IMR-90 (cell line): Measurements from ENCODE around the gene ABO. TPM values are rescaled to one million over a fixed set of nuclear protein-coding genes. Genes with fewer than 3 reads are reported as not detected.

ENCODE experiments used
- ATAC-seq: fragments of 200-7000 bp; cut with Tn5 transposase; 2 replicates; pipeline ENCODE4 v1.9.1; 2020; ENCODE audit warnings: low read depth, mild to moderate bottlenecking, moderate library complexity
- BruUV-seq: library from RNA; stranded (reverse); fragments of 400-500 nt; replicated peaks from 2 replicates; lab custom pipeline; 2021; lab: Mats Ljungman, UMichigan
- CTCF ChIA-PET: fragments of 300-600 bp; formaldehyde crosslinking; extraction: SDS; loops from one replicate; lab custom pipeline; 2021; ENCODE audit warnings: antibody characterized with exemption; lab: Yijun Ruan, JAX
- POLR2A ChIA-PET: fragments of 300-600 bp; sonication (Branson Sonifier 250); formaldehyde crosslinking; loops from one replicate; lab custom pipeline; 2022; ENCODE audit warnings: antibody characterized with exemption; ENCODE audit not compliant: unreplicated experiment; lab: Charles Lee
- DNase-seq: peaks from one replicate; pipeline ENCODE4 v3.0.0; 2013
- H2AFZ ChIP-seq: replicated peaks from 2 replicates; pipeline ENCODE3; 2013; ENCODE audit warnings: low read length, mild to moderate bottlenecking; ENCODE audit not compliant: poor library complexity
- H2AK5ac ChIP-seq: 2 replicates; pipeline ENCODE4 v1.6.1; 2013; ENCODE audit warnings: low read depth, low read length, inconsistent platforms
- H2AK9ac ChIP-seq: replicated peaks from 2 replicates; pipeline ENCODE3; 2013; ENCODE audit warnings: mild to moderate bottlenecking, low read depth, low read length, moderate library complexity; ENCODE audit not compliant: poor library complexity
- H2BK120ac ChIP-seq: 2 replicates; pipeline ENCODE4 v1.6.1; 2013; ENCODE audit warnings: low read depth, low read length, inconsistent platforms
- H2BK15ac ChIP-seq: 3 replicates; pipeline ENCODE4 v1.6.1; 2013; ENCODE audit warnings: low read depth, low read length, inconsistent platforms
- H2BK20ac ChIP-seq: 2 replicates; pipeline ENCODE4 v1.6.1; 2013; ENCODE audit warnings: low read depth, mild to moderate bottlenecking, inconsistent platforms, low read length, moderate library complexity
- H2BK5ac ChIP-seq: 2 replicates; pipeline ENCODE4 v1.6.1; 2013; ENCODE audit warnings: mild to moderate bottlenecking, low read depth, low read length, inconsistent platforms; ENCODE audit not compliant: poor library complexity, severe bottlenecking
- H3K14ac ChIP-seq: replicated peaks from 2 replicates; pipeline ENCODE4 v1.6.1; 2013; ENCODE audit warnings: low read depth, low read length, inconsistent platforms
- H3K18ac ChIP-seq: 2 replicates; pipeline ENCODE4 v1.6.1; 2013; ENCODE audit warnings: low read depth, low read length, control low read depth
- H3K23ac ChIP-seq: 2 replicates; pipeline ENCODE4 v1.6.1; 2013; ENCODE audit warnings: low read depth, low read length, inconsistent platforms
- H3K27ac ChIP-seq: 2 replicates; pipeline ENCODE4 v1.5.1; 2013; ENCODE audit warnings: mild to moderate bottlenecking, control low read depth, low read length; ENCODE audit not compliant: insufficient read depth
- H3K27me3 ChIP-seq: 2 replicates; pipeline ENCODE4 v1.6.1; 2013; ENCODE audit warnings: low read length; ENCODE audit not compliant: control insufficient read depth, insufficient read depth
- H3K36me3 ChIP-seq: 2 replicates; pipeline ENCODE4 v1.6.1; 2013; ENCODE audit warnings: low read length, mixed read lengths; ENCODE audit not compliant: control insufficient read depth, insufficient read depth
- H3K4ac ChIP-seq: 2 replicates; pipeline ENCODE4 v1.6.1; 2013; ENCODE audit warnings: low read depth, low read length, inconsistent platforms
- H3K4me1 ChIP-seq: 2 replicates; pipeline ENCODE4 v1.6.1; 2013; ENCODE audit warnings: low read length, mixed read lengths; ENCODE audit not compliant: control insufficient read depth, insufficient read depth
- H3K4me2 ChIP-seq: 2 replicates; pipeline ENCODE4 v1.6.1; 2013; ENCODE audit warnings: low read depth, mild to moderate bottlenecking, control low read depth, low read length, moderate library complexity
- H3K4me3 ChIP-seq: 2 replicates; pipeline ENCODE4 v1.5.1; 2013; ENCODE audit warnings: low read depth, mild to moderate bottlenecking, control low read depth, low read length, moderate library complexity; ENCODE audit not compliant: insufficient read depth
- H3K56ac ChIP-seq: 2 replicates; pipeline ENCODE4 v1.6.1; 2013; ENCODE audit warnings: low read length, inconsistent platforms; ENCODE audit not compliant: insufficient read depth; ENCODE audit errors: extremely low read depth
- H3K79me1 ChIP-seq, 2 experiments: 2 replicates each; pipeline ENCODE4 v1.6.1; 2013; ENCODE audit warnings: low read length in 2 of 2, inconsistent platforms in 1 of 2, low read depth in 1 of 2
- H3K9ac ChIP-seq: 2 replicates; pipeline ENCODE4 v1.6.1; 2013; ENCODE audit warnings: low read depth, low read length, control low read depth
- H3K9me1 ChIP-seq: 2 replicates; pipeline ENCODE4 v1.6.1; 2013; ENCODE audit warnings: low read length, inconsistent platforms; ENCODE audit not compliant: insufficient read depth
- H3K9me3 ChIP-seq: 2 replicates; pipeline ENCODE4 v1.6.1; 2013; ENCODE audit warnings: low read length; ENCODE audit not compliant: control insufficient read depth, insufficient read depth
- H4K20me1 ChIP-seq: 2 replicates; pipeline ENCODE4 v1.6.1; 2013; ENCODE audit warnings: low read length, inconsistent platforms; ENCODE audit not compliant: insufficient read depth
- H4K5ac ChIP-seq: 2 replicates; pipeline ENCODE4 v1.6.1; 2013; ENCODE audit warnings: mild to moderate bottlenecking, low read depth, low read length, control low read depth
- H4K8ac ChIP-seq, 2 experiments: 2 replicates each; pipeline ENCODE4 v1.6.1; 2013; ENCODE audit warnings: low read depth in 2 of 2, low read length in 2 of 2, control low read depth in 1 of 2, inconsistent platforms in 1 of 2
- H4K91ac ChIP-seq: 2 replicates; pipeline ENCODE4 v1.6.1; 2013; ENCODE audit warnings: low read depth, low read length, inconsistent platforms; ENCODE audit not compliant: insufficient read depth
- BHLHE40 ChIP-seq: fragments of 150-350 bp; IDR thresholded peaks from 2 replicates; pipeline ENCODE4 v1.6.1; 2016; ENCODE audit warnings: mild to moderate bottlenecking, low read depth, low read length
- ELK1 ChIP-seq: fragments of 150-350 bp; IDR thresholded peaks from 2 replicates; pipeline ENCODE4 v1.6.1; 2016; ENCODE audit warnings: low read depth, mild to moderate bottlenecking, low read length, moderate library complexity, borderline replicate concordance
- FOS ChIP-seq: fragments of 150-350 bp; IDR thresholded peaks from 2 replicates; pipeline ENCODE4 v1.6.1; 2016; ENCODE audit warnings: low read depth, low read length
- MAZ ChIP-seq: IDR thresholded peaks from 2 replicates; pipeline ENCODE4 v1.6.1; 2012; ENCODE audit warnings: low read depth, mild to moderate bottlenecking, low read length, improper control_type of control experiment, moderate library complexity, borderline replicate concordance
- POLR2A ChIP-seq: IDR thresholded peaks from 2 replicates; pipeline ENCODE4 v1.6.1; 2012; ENCODE audit warnings: mild to moderate bottlenecking, low read depth, low read length
- RCOR1 ChIP-seq: IDR thresholded peaks from 2 replicates; pipeline ENCODE4 v1.6.1; 2012; ENCODE audit warnings: mild to moderate bottlenecking, low read length, improper control_type of control experiment; ENCODE audit not compliant: insufficient replicate concordance
- SMC3 ChIP-seq: fragments of 150-350 bp; IDR thresholded peaks from 2 replicates; pipeline ENCODE4 v1.6.1; 2016; ENCODE audit warnings: low read depth, mild to moderate bottlenecking, antibody characterized with exemption, low read length, moderate library complexity
- USF2 ChIP-seq: fragments of 150-350 bp; IDR thresholded peaks from 2 replicates; pipeline ENCODE4 v1.6.1; 2017; ENCODE audit warnings: mild to moderate bottlenecking, antibody characterized with exemption, low read length, low read depth
- WGBS, 2 experiments: methylation state at CpG; one replicate each; pipeline versions ENCODE4 v1.1.5 to v1.1.7; 2013; ENCODE audit warnings: missing lambda C conversion rate in 2 of 2; ENCODE audit not compliant: insufficient read length in 1 of 2; ENCODE audit errors: extremely low coverage in 2 of 2; 5-methylcytosine and 5-hydroxymethylcytosine counted together
- dilution Hi-C: fragments of 300-500 bp; cut with HindIII; formaldehyde crosslinking; loops from one replicate; pipeline ENCODE4 v1.14.3; 2018; ENCODE audit warnings: low sequenced_read_pairs; ENCODE audit not compliant: unreplicated experiment
- in situ Hi-C: fragments of 300-500 bp; cut with MboI; formaldehyde crosslinking; loops from 3 replicates; pipeline ENCODE4 v1.14.3; 2019; ENCODE audit warnings: low sequenced_read_pairs, inconsistent platforms, mixed read lengths
- intact Hi-C: fragments of 100-400 bp; cut with micrococcal nuclease; formaldehyde crosslinking; loops from 2 replicates; pipeline ENCODE4 v1.10.0; 2022
- polyA plus RNA-seq, 3 experiments: library from polyadenylated mRNA; depleted of rRNA; stranded (reverse); fragments of >200 nt; gene quantifications; 2 replicates each; pipeline ENCODE4 v1.2.3, GENCODE V29; 2012; ENCODE audit warnings: low replicate concordance in 1 of 3
- total RNA-seq: library from RNA; depleted of rRNA; stranded (reverse); fragments of >200 nt; gene quantifications from 2 replicates; pipeline ENCODE4 v1.2.3, GENCODE V29; 2012

ABO gene
- total and polyA plus RNA-seq, 2 of the 4 experiments (the other 2 are of a cell fraction), result not detected

GRCh38 chr9:133305731-133306130 lies 30.7 kb upstream of the ABO start:
- no peak overlapping the region for H4K5ac ChIP-seq
- ATAC-seq (no peak), DNase-seq (no peak)
- no peak overlapping the region for H3K4me3 ChIP-seq
- no peak overlapping the region for H2BK120ac ChIP-seq
- no TSS peak for BruUV-seq
- no peak overlapping the region for H3K18ac ChIP-seq
- H3K9me3 ChIP-seq, result 0 out of 2 replicates have a peak, but pooled peaks cover 1% of the 10 kb centered on the region
- no peak overlapping the region for H2BK5ac ChIP-seq
- H4K8ac ChIP-seq, result no peak overlapping the region
- no peak overlapping the region for H2AK5ac ChIP-seq
- ChIA-PET CTCF (no interaction called here), POLR2A (no interaction called here)
- H3K27ac ChIP-seq, result no peak overlapping the region
- H3K14ac ChIP-seq, result no peak overlapping the region
- no peaks in the 10 kb centered on the region for H3K79me1 ChIP-seq
- no peaks in the 10 kb centered on the region for H3K9me1 ChIP-seq
- no peaks in the 10 kb centered on the region for H3K36me3 ChIP-seq
- in situ Hi-C loops (no loop called here), intact Hi-C loops (no loop called here), dilution Hi-C loops (no loop called here)
- TF ChIP-seq MAZ (no peak), ELK1 (no peak), SMC3 (no peak), FOS (no peak), BHLHE40 (no peak), USF2 (no peak), RCOR1 (no peak), POLR2A (no peak)
- no peak overlapping the region for H3K4ac ChIP-seq
- no peaks in the 10 kb centered on the region for H4K20me1 ChIP-seq
- H3K4me2 ChIP-seq, result no peak overlapping the region
- H2AFZ ChIP-seq, result no peak overlapping the region
- H2BK15ac ChIP-seq, result no peak overlapping the region
- H3K9ac ChIP-seq, result no peak overlapping the region
- H3K56ac ChIP-seq, result no peak overlapping the region
- no peak overlapping the region for H2BK20ac ChIP-seq
- no peak overlapping the region for H2AK9ac ChIP-seq
- H4K91ac ChIP-seq, result no peak overlapping the region
- peaks cover 18% of the 10 kb centered on the region for H3K27me3 ChIP-seq
- H3K23ac ChIP-seq, result no peak overlapping the region
- no peaks in the 10 kb centered on the region for H3K4me1 ChIP-seq
- WGBS, 2 experiments, result 79% methylated on average over 8 of the region's 23 CpGs; no CpG with 5 or more reads in 1 of the 2 experiments
